Measurements from ENCODE around the gene SPAG4. TPM values are rescaled to one million over a fixed set of nuclear protein-coding genes. Genes with fewer than 3 reads are reported as not detected.

SPAG4 gene
- total RNA-seq, 4 donors from 2014 or later, result 2.3 to 6.6 (median 5.5) TPM

- H3K27me3 ChIP-seq, result no peaks in the 10 kb centered on the region
- peaks cover 29% of the 10 kb centered on the region in 2 donors for H3K36me3 ChIP-seq
Observed at GRCh38 chr20:35669681-35670080, 54.1 kb downstream of the SPAG4 start.

More at GRCh38 chr20:35669681-35670080, 54.1 kb downstream of the SPAG4 start:
- H3K4me1 ChIP-seq, result no peaks in the 10 kb centered on the region
- TF ChIP-seq POLR2A (IDR thresholded peaks at IDR 0.05), result no peak
- no peak for TF ChIP-seq CTCF (IDR thresholded peaks at IDR 0.05)
- no peak overlapping the region for H3K4me3 ChIP-seq (replicated peaks in 1 of 3)
- no peak for DNase-seq
- H3K27ac ChIP-seq, result no peak overlapping the region
- intact Hi-C loops (cut with DNase I), result no loop called here
- no peaks in the 10 kb centered on the region for H3K9me3 ChIP-seq
- WGBS, 2 donors, result 100% methylated on average over 1 of the region's 1 CpG

Small RNA genes within 50 kb of the gene (small RNA-seq; reads per million reads assigned to genes)
- not detected for gene RNU6-759P
- not detected for gene RPL37P1

Other genes with a start within 250 kb of the SPAG4 start
- 10 to 100 TPM; 33.3 to 58.1 (median 46.4) TPM for gene UQCC1, start 203.9 kb upstream of the SPAG4 start, total RNA-seq
- 1 to 10 TPM in 1 of 4 donors, under 1 TPM in 1, not detected in 2; 0.13 to 2.1 TPM for gene GDF5, start 177.6 kb upstream of the SPAG4 start, total RNA-seq
- gene CEP250, start 160.2 kb upstream of the SPAG4 start, total RNA-seq, result 100 to 1,000 TPM in 1 of 4 donors, 10 to 100 TPM in 3; 17.5 to 198 (median 34.8) TPM
- gene C20orf173, start 86.2 kb upstream of the SPAG4 start, total RNA-seq, result not detected
- gene ERGIC3, start 73.8 kb upstream of the SPAG4 start, total RNA-seq, result 100 to 1,000 TPM; 194 to 419 (median 250) TPM
- 100 to 1,000 TPM in 3 of 4 donors, 10 to 100 TPM in 1; 80.6 to 166 (median 131) TPM for gene CPNE1, start 49.1 kb downstream of the SPAG4 start, total RNA-seq
- 10 to 100 TPM; 30.5 to 44.9 (median 35.7) TPM for gene RBM12, start 49.1 kb downstream of the SPAG4 start, total RNA-seq
- gene NFS1, start 83.5 kb downstream of the SPAG4 start, total RNA-seq, result 10 to 100 TPM; 21.1 to 45.5 (median 36.3) TPM
- 100 to 1,000 TPM in 3 of 4 donors, 10 to 100 TPM in 1; 64.7 to 402 (median 229) TPM for gene ROMO1, start 83.6 kb downstream of the SPAG4 start, total RNA-seq
- gene RBM39, start 126.4 kb downstream of the SPAG4 start, total RNA-seq, result 100 to 1,000 TPM; 315 to 475 (median 368) TPM
- gene PHF20, start 156.2 kb downstream of the SPAG4 start, total RNA-seq, result 10 to 100 TPM; 28.0 to 51.7 (median 35.2) TPM